ENCODE data around the gene SLC8A1. TPM values are rescaled to one million over a fixed set of nuclear protein-coding genes. Genes with fewer than 3 reads are reported as not detected.

Gene SLC8A1
- total and polyA plus RNA-seq, 9 donors: 1.3 to 19.7 (median 7.7) TPM

DNA sequence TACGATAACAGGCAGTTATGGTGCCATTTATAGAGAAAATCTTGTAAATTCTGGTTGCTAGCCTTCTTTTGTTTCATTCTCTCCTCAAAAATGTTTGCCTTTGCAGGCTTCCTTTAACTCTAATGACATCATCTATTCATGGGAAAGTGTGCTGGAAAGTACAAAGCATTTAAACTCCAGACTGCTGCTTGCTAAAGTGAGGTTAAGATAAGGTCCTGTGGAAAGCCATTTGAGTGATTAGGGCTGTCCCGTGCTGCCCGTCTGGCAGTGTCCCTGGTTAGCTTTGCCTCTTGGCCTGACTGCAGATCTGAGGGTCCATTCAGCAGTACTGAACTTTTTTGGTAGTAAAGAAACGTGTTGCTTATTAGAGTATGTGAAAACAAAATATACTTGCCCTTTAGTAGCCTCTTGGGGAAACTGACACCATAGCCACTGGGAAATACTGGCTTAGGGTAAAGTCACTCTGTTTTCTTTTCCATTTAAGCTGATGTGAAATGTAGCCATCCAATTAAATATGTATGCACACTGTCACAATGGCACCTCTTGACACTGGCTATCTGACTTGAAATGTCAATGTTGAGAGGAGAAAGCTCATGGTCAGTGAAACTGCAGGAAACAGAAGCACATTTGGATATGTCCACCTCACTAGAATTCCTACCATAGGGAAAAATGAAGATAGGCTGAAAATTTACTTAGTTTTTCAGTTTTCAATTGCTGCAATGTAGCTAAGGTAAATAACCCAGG, 321.5 kb downstream of the SLC8A1 start:
- intact Hi-C loops (cut with DNase I): no loop called here
- 39 to 42% (median 41%) methylated on average over 4 of the region's 4 CpGs for WGBS, 3 donors
- TF ChIP-seq, protein P1, sequence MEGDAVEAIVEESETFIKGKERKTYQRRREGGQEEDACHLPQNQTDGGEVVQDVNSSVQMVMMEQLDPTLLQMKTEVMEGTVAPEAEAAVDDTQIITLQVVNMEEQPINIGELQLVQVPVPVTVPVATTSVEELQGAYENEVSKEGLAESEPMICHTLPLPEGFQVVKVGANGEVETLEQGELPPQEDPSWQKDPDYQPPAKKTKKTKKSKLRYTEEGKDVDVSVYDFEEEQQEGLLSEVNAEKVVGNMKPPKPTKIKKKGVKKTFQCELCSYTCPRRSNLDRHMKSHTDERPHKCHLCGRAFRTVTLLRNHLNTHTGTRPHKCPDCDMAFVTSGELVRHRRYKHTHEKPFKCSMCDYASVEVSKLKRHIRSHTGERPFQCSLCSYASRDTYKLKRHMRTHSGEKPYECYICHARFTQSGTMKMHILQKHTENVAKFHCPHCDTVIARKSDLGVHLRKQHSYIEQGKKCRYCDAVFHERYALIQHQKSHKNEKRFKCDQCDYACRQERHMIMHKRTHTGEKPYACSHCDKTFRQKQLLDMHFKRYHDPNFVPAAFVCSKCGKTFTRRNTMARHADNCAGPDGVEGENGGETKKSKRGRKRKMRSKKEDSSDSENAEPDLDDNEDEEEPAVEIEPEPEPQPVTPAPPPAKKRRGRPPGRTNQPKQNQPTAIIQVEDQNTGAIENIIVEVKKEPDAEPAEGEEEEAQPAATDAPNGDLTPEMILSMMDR (IDR thresholded peaks at IDR 0.05): no peak
- TF ChIP-seq EP300 (IDR thresholded peaks at IDR 0.05) (no peak), POLR2A (IDR thresholded peaks at IDR 0.05) (no peak)
- Histone ChIP-seq H3K9me3 (no peaks in the 10 kb centered on the region), H3K4me3 (no peak overlapping the region), H3K27ac (no peak overlapping the region), H3K36me3 (no peaks in the 10 kb centered on the region), H3K4me1 (ENCODE audit: insufficient read depth) (peaks cover 7% of the 10 kb centered on the region), H3K27me3 (no peaks in the 10 kb centered on the region)
- DNase-seq: no peak

DNA sequence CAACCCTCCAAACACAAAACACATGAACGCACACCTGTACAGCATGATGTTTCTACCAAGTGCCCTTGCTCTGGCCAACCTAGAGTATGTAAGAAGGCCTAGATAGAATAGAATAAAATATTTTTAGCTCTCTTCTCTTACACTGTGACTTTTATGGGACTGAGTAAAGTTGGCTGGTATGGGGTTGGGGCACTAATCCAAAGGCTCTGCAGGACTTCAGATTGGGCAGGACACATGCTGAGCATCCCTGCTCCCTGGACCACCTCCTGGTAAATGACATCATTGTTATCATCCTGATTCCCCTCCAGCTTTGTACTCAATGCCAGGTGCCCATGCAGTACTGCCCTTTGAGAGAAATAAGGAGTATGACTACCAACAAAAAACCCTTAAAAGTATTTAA, 322.2 kb downstream of the SLC8A1 start:
- no peaks in the 10 kb centered on the region for H3K36me3 ChIP-seq
- WGBS, 3 donors: 94 to 100% (median 99%) methylated on average over 1 of the region's 1 CpG
- no peak for DNase-seq
- H3K27ac ChIP-seq: no peak overlapping the region
- H3K27me3 ChIP-seq: no peaks in the 10 kb centered on the region
- H3K9me3 ChIP-seq: no peaks in the 10 kb centered on the region
- TF ChIP-seq EP300 (IDR thresholded peaks at IDR 0.05) (no peak), POLR2A (IDR thresholded peaks at IDR 0.05) (no peak)
- TF ChIP-seq, protein P1 (IDR thresholded peaks at IDR 0.05): no peak
- intact Hi-C loops (cut with DNase I): no loop called here
- H3K4me3 ChIP-seq: no peak overlapping the region
- peaks cover 7% of the 10 kb centered on the region for H3K4me1 ChIP-seq (ENCODE audit: insufficient read depth)

DNA sequence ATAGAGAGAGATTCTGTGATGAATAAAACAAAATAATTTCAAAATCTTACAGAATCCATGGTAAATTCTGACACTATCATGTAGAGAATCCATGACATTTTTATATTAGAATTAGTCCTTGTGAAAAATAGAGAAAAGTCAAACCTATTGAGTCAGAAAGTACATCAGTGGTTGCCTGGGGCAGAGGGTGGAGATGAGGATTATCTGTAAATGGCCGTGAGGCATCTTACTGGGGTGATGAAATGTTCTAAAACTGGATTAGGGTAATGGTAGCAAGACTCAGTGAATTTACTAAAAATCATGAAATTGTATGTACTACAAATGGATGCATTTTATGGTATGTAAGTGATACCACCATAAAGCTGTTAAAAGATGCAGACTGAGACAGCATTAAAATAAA, 323.1 kb downstream of the SLC8A1 start:
- Histone ChIP-seq H3K27ac (no peak overlapping the region), H3K27me3 (no peaks in the 10 kb centered on the region), H3K4me1 (ENCODE audit: insufficient read depth) (peaks cover 7% of the 10 kb centered on the region), H3K36me3 (no peaks in the 10 kb centered on the region), H3K4me3 (no peak overlapping the region), H3K9me3 (no peaks in the 10 kb centered on the region)
- intact Hi-C loops (cut with DNase I): no loop called here
- 89 to 100% (median 97%) methylated on average over 1 of the region's 1 CpG for WGBS, 3 donors
- DNase-seq: no peak
- TF ChIP-seq EP300 (IDR thresholded peaks at IDR 0.05) (no peak), POLR2A (IDR thresholded peaks at IDR 0.05) (no peak)
- TF ChIP-seq, protein P1 (IDR thresholded peaks at IDR 0.05): no peak

DNA sequence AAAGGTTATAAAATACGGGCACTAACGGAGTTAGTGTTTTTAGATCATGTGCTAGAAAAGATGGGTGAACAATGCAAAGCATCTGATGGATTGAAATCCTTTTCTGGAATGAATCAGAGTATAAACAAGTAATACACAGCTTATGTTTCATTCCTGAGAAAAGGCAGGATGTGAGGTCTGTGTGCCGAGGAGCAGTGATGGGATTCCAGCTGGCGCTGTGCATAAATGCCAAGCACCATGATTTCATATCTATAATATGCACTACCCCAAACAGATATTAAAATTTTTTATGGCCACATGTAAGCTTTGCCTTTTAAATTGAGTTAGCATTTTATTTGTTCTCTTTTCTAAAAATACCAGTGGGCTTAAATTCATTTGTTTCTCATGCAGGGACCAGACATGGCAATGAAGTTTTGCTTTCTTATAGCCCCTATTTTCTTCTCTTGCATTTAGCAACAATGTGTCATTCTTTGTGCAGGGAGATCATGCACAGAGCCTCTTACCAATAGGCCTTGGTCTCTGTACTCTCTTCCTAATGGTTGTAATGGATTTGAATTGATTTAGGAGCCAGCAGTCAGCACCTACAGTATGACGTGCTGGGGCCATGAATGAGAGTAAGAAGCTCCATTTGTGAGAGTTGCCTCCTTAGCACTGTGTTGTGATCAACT, 323.9 kb downstream of the SLC8A1 start:
- 47 to 62% (median 48%) methylated on average over 5 of the region's 5 CpGs for WGBS, 3 donors
- DNase-seq: no peak
- H3K36me3 ChIP-seq: no peaks in the 10 kb centered on the region
- peaks cover 6% of the 10 kb centered on the region for H3K4me1 ChIP-seq (ENCODE audit: insufficient read depth)
- intact Hi-C loops (cut with DNase I): no loop called here
- H3K27ac ChIP-seq: no peak overlapping the region
- TF ChIP-seq POLR2A (IDR thresholded peaks at IDR 0.05): no peak
- TF ChIP-seq, protein P1 (IDR thresholded peaks at IDR 0.05): no peak
- TF ChIP-seq EP300 (IDR thresholded peaks at IDR 0.05): no peak
- H3K9me3 ChIP-seq: no peaks in the 10 kb centered on the region
- H3K4me3 ChIP-seq: no peak overlapping the region
- H3K27me3 ChIP-seq: no peaks in the 10 kb centered on the region
